NAMALWA (cell line): ENCODE measurements around the gene SLC7A5.
"Not testable (repeated sequence)": the region's sequence is repeated elsewhere in the genome, so short reads cannot be mapped to it uniquely, and the experiment has no call there.

Experiments
- DNase-seq: peaks from one replicate; pipeline ENCODE4 v3.0.0-alpha.2; 2015; ENCODE audit warnings: low spot score

SLC7A5 gene

DNA sequence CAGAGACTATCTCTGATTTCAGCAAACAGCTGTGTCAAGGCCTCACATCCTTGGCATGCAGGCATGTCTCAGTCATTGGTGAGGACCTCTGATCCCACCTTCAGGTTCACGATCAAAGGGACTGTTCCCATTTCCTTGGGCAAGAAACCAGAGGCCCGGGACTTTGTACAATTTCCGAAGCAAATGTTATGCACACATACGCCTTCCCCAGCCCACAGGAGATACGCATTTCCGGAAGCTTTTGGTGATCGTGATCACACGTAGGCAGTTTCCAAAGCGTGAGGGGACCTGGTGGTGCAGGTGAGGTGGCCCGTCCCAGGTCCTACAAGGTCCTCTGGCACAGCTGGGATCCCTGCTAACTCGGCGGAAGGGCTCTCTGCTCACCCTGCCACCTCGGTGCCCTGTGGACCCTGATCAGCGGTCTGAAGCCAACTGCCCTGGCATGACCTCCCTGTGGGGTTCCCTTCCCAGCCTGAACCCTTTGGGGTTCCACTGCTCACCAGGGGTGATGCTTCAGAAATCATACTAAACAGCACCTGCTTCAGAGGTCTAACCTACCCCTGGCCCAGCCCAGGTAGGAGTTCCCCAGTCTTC, 74.7 kb downstream of the SLC7A5 start:
- no peak for DNase-seq

DNA sequence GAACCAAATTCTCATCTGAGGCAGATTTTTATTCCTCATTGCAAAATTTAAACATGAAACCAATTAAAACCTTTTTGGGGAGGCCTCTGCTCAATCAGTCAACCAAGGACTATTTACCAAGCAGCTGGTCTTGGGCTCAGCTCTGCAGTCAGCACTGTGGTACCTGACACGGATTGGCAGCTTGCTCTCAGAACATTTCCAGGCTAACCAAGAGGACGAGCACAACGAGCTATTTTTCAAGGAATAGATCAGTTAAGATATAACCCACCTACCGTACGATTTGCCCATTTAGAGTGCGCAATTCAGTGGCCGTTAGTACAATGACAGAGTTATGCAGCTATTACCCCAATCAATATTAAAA, 77.1 kb downstream of the SLC7A5 start:
- DNase-seq: no peak

GRCh38 chr16:87791295-87792204, 77.8 kb downstream of the SLC7A5 start:
- DNase-seq: no peak

GRCh38 chr16:87790292-87791100, 78.8 kb downstream of the SLC7A5 start:
- DNase-seq: no peak

GRCh38 chr16:87789437-87790291, 79.6 kb downstream of the SLC7A5 start:
- DNase-seq: no peak

DNA sequence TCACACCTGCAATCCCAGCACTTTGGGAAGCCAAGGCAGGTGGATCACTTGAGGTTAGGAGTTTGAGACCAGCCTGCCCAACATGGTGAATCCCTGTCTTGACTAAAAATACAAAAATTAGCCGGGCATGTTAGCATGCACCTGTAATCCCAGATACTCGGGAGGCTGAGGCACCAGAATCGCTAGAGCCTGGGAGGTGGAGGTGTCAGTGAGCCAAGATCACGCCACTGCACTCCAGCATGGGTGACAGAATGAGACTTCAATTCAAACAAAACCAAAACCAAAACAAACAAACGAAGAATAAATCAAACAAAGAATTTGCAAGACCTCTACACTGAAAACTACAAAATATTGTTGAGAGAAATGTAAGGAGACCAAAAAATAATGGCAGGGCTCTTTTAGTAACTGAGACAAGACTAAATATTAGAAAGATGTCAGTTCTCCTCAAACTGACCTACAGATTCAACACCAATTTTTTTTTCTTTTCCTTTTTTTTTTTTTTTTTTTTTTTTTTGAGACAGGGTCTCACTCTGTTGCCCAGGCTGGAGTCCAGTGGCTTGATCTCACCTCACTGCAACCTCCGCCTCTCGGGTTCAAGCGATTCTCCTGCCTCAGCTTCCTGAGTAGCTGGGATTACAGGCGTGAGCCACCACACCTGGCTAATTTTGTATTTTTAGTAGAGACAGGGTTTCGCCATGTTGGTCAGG, 80.4 kb downstream of the SLC7A5 start:
- DNase-seq: not testable (repeated sequence)

DNA sequence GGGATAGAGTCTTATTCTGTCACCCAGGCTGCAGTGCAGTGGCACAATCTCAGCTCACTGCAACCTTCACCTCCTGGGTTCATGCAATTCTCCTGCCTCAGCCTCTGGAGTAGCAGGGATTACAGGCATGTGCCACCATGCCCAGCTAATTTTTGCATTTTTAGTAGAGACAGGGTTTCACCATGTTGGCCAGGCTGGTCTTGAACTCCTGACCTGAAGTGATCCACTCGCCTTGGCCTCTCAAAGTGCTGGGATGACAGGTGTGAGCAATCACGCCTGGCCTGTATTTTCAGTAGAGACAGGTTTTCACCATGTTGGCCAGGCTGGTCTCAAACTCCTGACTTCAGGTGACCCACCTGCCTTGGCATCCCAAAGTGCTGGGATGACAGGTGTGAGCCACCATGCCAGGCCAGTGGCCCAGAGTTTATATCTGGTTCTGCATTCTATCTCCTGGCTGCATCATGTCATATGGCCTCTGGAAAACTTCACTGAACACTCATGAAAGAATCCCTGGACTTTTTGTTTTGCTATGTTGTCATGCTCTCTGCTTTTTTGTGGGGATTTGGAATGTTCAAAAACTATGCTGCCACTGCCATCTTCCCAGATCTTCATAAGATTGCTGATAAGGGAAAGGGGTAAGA, 81.7 kb downstream of the SLC7A5 start:
- not testable (repeated sequence) for DNase-seq

GRCh38 chr16:87784812-87785211, 84.5 kb downstream of the SLC7A5 start:
- no peak for DNase-seq

- no peak for DNase-seq
Observed at GRCh38 chr16:87782033-87782432, 87.3 kb downstream of the SLC7A5 start.

- DNase-seq: peak; percentile 86
Observed at GRCh38 chr16:87780385-87780989, 88.8 kb downstream of the SLC7A5 start.
